GM13977 (cell line): Measurements from ENCODE around the gene PDE7B.
"Not testable (repeated sequence)": the region's sequence is repeated elsewhere in the genome, so short reads cannot be mapped to it uniquely, and the experiment has no call there.

Source experiments
- DNase-seq: peaks from one replicate; pipeline ENCODE4 v3.0.0; 2012; ENCODE audit warnings: low spot score
- CTCF ChIP-seq: IDR thresholded peaks from 2 replicates; pipeline ENCODE4 v1.5.1; 2012; ENCODE audit warnings: mild to moderate bottlenecking, control low read depth; ENCODE audit not compliant: insufficient read depth; ENCODE audit errors: extremely low read depth, missing control alignments
- in situ Hi-C: fragments of 300-500 bp; cut with MboI; formaldehyde crosslinking; loops from one replicate; pipeline ENCODE4 v1.12.0; 2022; ENCODE audit warnings: low sequenced_read_pairs, low pct_unique_long_range_greater_than_20kb, mixed read lengths, inconsistent platforms; ENCODE audit not compliant: unreplicated experiment

Gene PDE7B

GRCh38 chr6:135854799-135855198, 3.3 kb downstream of the PDE7B start:
- no peak for TF ChIP-seq CTCF
- in situ Hi-C loops, result no loop called here
- no peak for DNase-seq

- in situ Hi-C loops, result no loop called here
- no peak for TF ChIP-seq CTCF
- no peak for DNase-seq
Observed at GRCh38 chr6:135858931-135859330, 7.4 kb downstream of the PDE7B start.

- no peak for DNase-seq
- in situ Hi-C loops, result no loop called here
- no peak for TF ChIP-seq CTCF
Observed at GRCh38 chr6:135860361-135860760, 8.9 kb downstream of the PDE7B start.

GRCh38 chr6:135861189-135861588, 9.7 kb downstream of the PDE7B start:
- in situ Hi-C loops, result no loop called here
- TF ChIP-seq CTCF, result no peak
- no peak for DNase-seq

GRCh38 chr6:135864929-135865328, 13.4 kb downstream of the PDE7B start:
- in situ Hi-C loops, DNase-seq: not testable (repeated sequence)

- in situ Hi-C loops, result no loop called here
- TF ChIP-seq CTCF, result no peak
- DNase-seq, result no peak
Observed at GRCh38 chr6:135866445-135867123, 15.1 kb downstream of the PDE7B start.

GRCh38 chr6:135867332-135867731, 15.8 kb downstream of the PDE7B start:
- no peak for TF ChIP-seq CTCF
- DNase-seq, result no peak
- in situ Hi-C loops, result no loop called here
